AG04449 (cell line): ENCODE data around the gene PRKG1.

Experiments
- CTCF ChIA-PET: fragments of 350-600 bp; formaldehyde crosslinking; extraction: SDS; loops from one replicate; lab custom pipeline; 2021; ENCODE audit warnings: antibody characterized with exemption; lab: Yijun Ruan, JAX
- POLR2A ChIA-PET: fragments of 400-600, 350-600 bp; formaldehyde crosslinking; extraction: SDS; loops from one replicate; lab custom pipeline; 2020; ENCODE audit warnings: antibody characterized with exemption, inconsistent platforms; lab: Yijun Ruan, JAX
- DNase-seq: peaks from one replicate; pipeline ENCODE4 v3.0.0-alpha.2; 2010; ENCODE audit warnings: low read depth, low spot score
- H3K4me3 ChIP-seq: 2 replicates; pipeline ENCODE4 v1.5.1; 2011; ENCODE audit warnings: low read depth, mild to moderate bottlenecking, control low read depth, low read length
- TF ChIP-seq, protein P1 (sequence below): IDR thresholded peaks from one replicate; pipeline ENCODE4 v1.5.1; 2011; ENCODE audit warnings: mild to moderate bottlenecking, moderate library complexity, low read length, control low read depth, inconsistent platforms; ENCODE audit not compliant: insufficient read depth; ENCODE audit errors: missing control alignments

PRKG1 gene

DNA sequence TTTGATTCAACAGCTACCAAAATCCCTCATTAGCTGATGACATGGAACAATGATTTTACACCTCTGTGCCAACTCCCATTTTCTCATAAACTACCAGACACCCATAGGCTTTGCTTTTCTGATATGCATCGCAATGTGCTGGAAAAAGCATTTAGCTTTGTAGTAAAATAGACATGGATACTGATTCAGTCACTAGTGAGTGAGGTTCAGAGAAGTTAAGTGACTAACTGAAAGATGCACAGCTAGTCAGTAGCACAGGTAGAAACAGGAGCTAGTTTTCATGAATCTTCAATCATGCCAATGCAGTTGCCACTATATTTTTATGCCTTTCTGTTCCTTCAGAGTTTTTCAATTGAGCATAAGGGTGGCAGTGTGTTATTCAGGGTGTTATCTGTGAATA lies 38.7 kb downstream of the PRKG1 start:
- TF ChIP-seq, protein P1, sequence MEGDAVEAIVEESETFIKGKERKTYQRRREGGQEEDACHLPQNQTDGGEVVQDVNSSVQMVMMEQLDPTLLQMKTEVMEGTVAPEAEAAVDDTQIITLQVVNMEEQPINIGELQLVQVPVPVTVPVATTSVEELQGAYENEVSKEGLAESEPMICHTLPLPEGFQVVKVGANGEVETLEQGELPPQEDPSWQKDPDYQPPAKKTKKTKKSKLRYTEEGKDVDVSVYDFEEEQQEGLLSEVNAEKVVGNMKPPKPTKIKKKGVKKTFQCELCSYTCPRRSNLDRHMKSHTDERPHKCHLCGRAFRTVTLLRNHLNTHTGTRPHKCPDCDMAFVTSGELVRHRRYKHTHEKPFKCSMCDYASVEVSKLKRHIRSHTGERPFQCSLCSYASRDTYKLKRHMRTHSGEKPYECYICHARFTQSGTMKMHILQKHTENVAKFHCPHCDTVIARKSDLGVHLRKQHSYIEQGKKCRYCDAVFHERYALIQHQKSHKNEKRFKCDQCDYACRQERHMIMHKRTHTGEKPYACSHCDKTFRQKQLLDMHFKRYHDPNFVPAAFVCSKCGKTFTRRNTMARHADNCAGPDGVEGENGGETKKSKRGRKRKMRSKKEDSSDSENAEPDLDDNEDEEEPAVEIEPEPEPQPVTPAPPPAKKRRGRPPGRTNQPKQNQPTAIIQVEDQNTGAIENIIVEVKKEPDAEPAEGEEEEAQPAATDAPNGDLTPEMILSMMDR, result no peak
- no peak overlapping the region for H3K4me3 ChIP-seq
- POLR2A ChIA-PET, result no interaction called here
- no peak for DNase-seq
- CTCF ChIA-PET, result interaction anchor here (1.4 to 1.5 kb wide), 2 partner anchors 113 to 309 kb away, joined by 3 read pairs; no protein-coding TSS in a partner anchor

DNA sequence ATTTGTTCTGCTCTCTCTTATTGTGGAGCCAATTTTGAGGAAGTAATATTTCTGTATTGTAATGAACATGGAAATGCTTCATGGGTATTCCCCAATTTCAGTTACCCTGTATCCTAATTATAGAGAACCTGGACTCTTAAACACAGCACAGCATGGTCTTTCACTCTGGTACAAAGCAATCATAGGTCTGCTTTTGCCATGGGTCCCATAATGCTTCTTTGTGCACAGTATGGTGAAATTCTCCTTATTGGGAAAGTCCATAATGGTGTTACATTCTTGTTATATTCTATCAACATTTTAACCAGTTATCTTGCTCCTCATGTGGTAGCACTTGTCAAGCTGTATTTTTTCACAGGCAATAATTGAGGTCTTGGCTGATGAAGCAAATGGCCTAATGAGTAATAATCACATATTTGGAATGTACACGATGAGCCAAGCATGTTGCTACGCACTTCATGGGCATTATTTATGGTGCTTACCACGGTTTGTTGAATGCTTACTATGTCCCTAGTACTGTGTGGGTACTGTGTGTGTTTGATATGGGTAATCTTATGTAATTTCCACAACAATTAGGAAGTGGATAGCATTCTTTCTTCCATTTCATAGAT lies 42.9 kb downstream of the PRKG1 start:
- TF ChIP-seq, protein P1, result no peak
- ChIA-PET POLR2A (no interaction called here), CTCF (interaction anchor here (1.0 kb wide), 1 partner anchor 11 kb away, joined by 3 read pairs; no protein-coding TSS in a partner anchor)
- peak; percentile 54 for DNase-seq
- H3K4me3 ChIP-seq, result no peak overlapping the region

DNA sequence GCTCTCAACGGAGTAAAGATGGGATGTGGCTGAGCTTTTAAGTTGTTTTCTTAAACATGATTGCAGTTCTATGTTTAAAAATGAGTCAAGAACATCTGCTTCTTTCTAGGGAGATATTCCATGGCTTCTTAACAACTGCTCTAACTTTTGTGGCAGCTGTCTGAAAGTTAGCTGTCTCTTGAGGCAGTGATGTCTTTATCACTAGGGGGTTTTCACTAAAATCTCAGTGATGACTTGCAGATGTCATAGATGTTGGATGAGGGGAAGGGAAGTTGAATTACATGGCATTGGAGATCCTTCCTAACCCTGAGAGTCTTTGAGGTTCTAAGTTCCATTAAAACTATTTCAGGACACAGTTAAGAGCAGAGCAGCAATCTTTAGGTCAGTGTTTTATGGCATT lies 43.5 kb downstream of the PRKG1 start:
- ChIA-PET POLR2A (no interaction called here), CTCF (interaction anchor here (1.0 to 1.1 kb wide), 2 partner anchors 11 to 15 kb away, joined by 3 read pairs; no protein-coding TSS in a partner anchor)
- no peak overlapping the region for H3K4me3 ChIP-seq
- no peak for DNase-seq
- TF ChIP-seq, protein P1, result no peak

DNA sequence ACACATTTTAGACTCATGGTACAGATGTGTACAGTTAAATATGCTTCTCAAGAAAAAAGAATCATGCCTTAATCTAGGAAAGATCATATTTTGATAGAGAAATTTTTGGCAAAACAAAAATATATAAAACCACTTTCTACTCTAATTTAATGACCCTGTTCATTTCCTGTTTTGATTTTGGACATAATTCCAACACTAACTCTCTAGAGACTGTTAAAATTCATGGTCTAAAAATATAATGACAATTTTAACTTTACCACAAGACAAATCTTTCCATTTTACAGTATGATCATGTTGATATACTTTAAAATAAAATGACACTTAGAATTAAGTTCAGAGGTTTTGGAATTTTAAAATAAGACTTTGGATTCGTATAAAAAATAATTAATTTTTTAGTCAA lies 45.2 kb downstream of the PRKG1 start:
- ChIA-PET POLR2A (no interaction called here), CTCF (interaction anchor here (1.3 kb wide), 1 partner anchor 8 kb away, joined by 4 read pairs; no protein-coding TSS in a partner anchor)
- DNase-seq, result no peak
- TF ChIP-seq, protein P1, result no peak
- no peak overlapping the region for H3K4me3 ChIP-seq

DNA sequence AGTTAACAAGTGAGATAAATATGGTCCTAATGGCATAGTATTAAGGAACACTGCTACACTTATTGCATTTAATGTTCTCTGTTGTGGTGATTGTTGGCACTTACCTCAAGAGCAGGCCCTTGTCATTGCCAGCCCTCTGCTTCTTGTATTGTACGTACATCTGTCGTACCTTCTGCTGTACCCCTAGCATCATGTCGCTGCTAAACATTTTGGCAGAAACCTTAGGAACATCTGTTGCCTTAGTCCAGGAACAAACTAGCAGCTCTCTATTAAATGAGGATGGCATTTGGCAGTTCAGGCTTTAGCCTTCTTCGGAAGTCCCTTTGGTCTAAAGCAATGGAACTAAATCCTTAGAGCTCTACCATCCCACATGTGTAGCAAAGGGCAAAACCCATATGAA lies 47.6 kb downstream of the PRKG1 start:
- TF ChIP-seq, protein P1, result no peak
- no peak overlapping the region for H3K4me3 ChIP-seq
- no peak for DNase-seq
- ChIA-PET CTCF (interaction anchor here (1.6 kb wide), 1 partner anchor 14 kb away, joined by 3 read pairs; no protein-coding TSS in a partner anchor), POLR2A (no interaction called here)

DNA sequence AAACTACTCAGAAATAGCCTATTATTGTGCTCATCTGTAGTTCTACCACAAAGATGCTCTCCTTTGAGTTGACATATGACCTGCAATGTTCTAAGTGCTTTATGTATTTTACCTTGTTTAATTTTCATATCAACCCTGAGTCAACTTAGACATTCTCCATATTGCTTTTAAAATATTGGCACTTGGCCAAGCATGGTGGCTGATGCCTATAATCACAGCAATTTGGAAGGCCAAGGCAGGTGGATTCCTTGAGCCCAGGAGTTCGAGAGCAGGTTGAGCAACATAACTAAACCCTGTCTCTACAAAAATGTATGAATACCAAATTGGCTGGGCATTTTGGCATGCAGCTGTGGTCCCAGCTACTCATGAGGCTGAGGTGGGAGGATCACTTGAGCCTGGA lies 50.6 kb downstream of the PRKG1 start:
- TF ChIP-seq, protein P1, result no peak
- no peak for DNase-seq
- no peak overlapping the region for H3K4me3 ChIP-seq
- CTCF ChIA-PET, result no interaction called here
- POLR2A ChIA-PET, result no interaction called here
